Islet precursor cell (in vitro differentiated cells): Measurements from ENCODE around the gene AGXT2.

ENCODE experiments used
- DNase-seq: peaks from one replicate; pipeline ENCODE4 v3.0.0-alpha.2; 2018

The AGXT2 gene

GRCh38 chr5:35047785-35048404 is at the start of gene AGXT2:
AGXT2 (minus strand) TSS chr5:35047949; CDS start chr5:35047892, 57 bp downstream.
- DNase-seq, result no peak

- DNase-seq, result no peak
Observed at GRCh38 chr5:35096932-35097331, 49.2 kb upstream of the AGXT2 start.

- DNase-seq, result peak; percentile 8
Observed at GRCh38 chr5:35096216-35096615, 48.5 kb upstream of the AGXT2 start.

- no peak for DNase-seq
Observed at GRCh38 chr5:35095366-35095765, 47.6 kb upstream of the AGXT2 start.

- no peak for DNase-seq
Observed at GRCh38 chr5:35094948-35095347, 47.2 kb upstream of the AGXT2 start.

- no peak for DNase-seq
Observed at GRCh38 chr5:35092703-35093102, 45.0 kb upstream of the AGXT2 start.

- no peak for DNase-seq
Observed at GRCh38 chr5:35091704-35092103, 44.0 kb upstream of the AGXT2 start.

GRCh38 chr5:35089334-35090314 is 41.9 kb upstream of the AGXT2 start:
- DNase-seq, result peak; percentile 77

- DNase-seq, result no peak
Observed at GRCh38 chr5:35087991-35088390, 40.2 kb upstream of the AGXT2 start.

GRCh38 chr5:35083150-35083549 is 35.4 kb upstream of the AGXT2 start:
- DNase-seq, result no peak

GRCh38 chr5:35082530-35082929 is 34.8 kb upstream of the AGXT2 start:
- no peak for DNase-seq

- no peak for DNase-seq
Observed at GRCh38 chr5:35081134-35081533, 33.4 kb upstream of the AGXT2 start.

- no peak for DNase-seq
Observed at GRCh38 chr5:35073160-35073559, 25.4 kb upstream of the AGXT2 start.

- no peak for DNase-seq
Observed at GRCh38 chr5:35069188-35069587, 21.4 kb upstream of the AGXT2 start.

GRCh38 chr5:35067985-35068384 is 20.2 kb upstream of the AGXT2 start:
- no peak for DNase-seq

- no peak for DNase-seq
Observed at GRCh38 chr5:35066260-35066795, 18.6 kb upstream of the AGXT2 start.

GRCh38 chr5:35063414-35063813 is 15.7 kb upstream of the AGXT2 start:
- DNase-seq, result no peak

- no peak for DNase-seq
Observed at GRCh38 chr5:35061211-35061770, 13.5 kb upstream of the AGXT2 start.

GRCh38 chr5:35060236-35060635 is 12.5 kb upstream of the AGXT2 start:
- no peak for DNase-seq

GRCh38 chr5:35059251-35059650 is 11.5 kb upstream of the AGXT2 start:
- no peak for DNase-seq

GRCh38 chr5:35058374-35058788 is 10.6 kb upstream of the AGXT2 start:
- DNase-seq, result no peak

- no peak for DNase-seq
Observed at GRCh38 chr5:35056686-35057085, 8.9 kb upstream of the AGXT2 start.

- DNase-seq, result no peak
Observed at GRCh38 chr5:35052838-35053237, 5.1 kb upstream of the AGXT2 start.
